Ovary (tissue), 9 donors: ENCODE data around the gene CACNG1. TPM values are rescaled to one million over a fixed set of nuclear protein-coding genes. Genes with fewer than 3 reads are reported as not detected.

Experiments used
- DNase-seq, 5 donors: peaks; one replicate each; pipeline ENCODE4 v3.0.0-alpha.2; 2019 to 2020
- H3K27ac ChIP-seq, 2 donors: fragments of 200-600 bp; one replicate each; pipeline versions ENCODE4 v1.5.1 to v1.8.0; 2019 to 2022
- H3K27me3 ChIP-seq: fragments of 200-600 bp; one replicate; pipeline ENCODE4 v1.8.0; 2022
- H3K36me3 ChIP-seq: fragments of 200-600 bp; sonication (generic); one replicate; pipeline ENCODE4 v1.5.1; 2019
- H3K4me1 ChIP-seq: one replicate; pipeline ENCODE4 v1.8.1; 2013; ENCODE audit warnings: mild to moderate bottlenecking, moderate library complexity; ENCODE audit not compliant: insufficient read depth
- H3K4me3 ChIP-seq: fragments of 200-600 bp; sonication (generic); one replicate; pipeline ENCODE4 v1.5.1; 2017
- H3K9me3 ChIP-seq, 2 donors: fragments of 200-600 bp in 1 of 2; sonication (generic) in 1 of 2; one replicate each; pipeline versions ENCODE4 v1.5.1 to v1.8.1; 2013 to 2019; ENCODE audit warnings: mild to moderate bottlenecking in 1 of 2, moderate library complexity in 1 of 2
- CTCF ChIP-seq, 3 donors: fragments of 450-650 bp in 2 of 3; fragments of 200-600 bp in 1 of 3; IDR thresholded peaks; one replicate each; pipeline versions ENCODE4 v1.5.1 to v1.8.0; 2016 to 2022; ENCODE audit warnings: antibody characterized with exemption in 3 of 3, mild to moderate bottlenecking in 1 of 3
- EP300 ChIP-seq: sonication (generic); formaldehyde crosslinking; IDR thresholded peaks from one replicate; pipeline ENCODE4 v1.6.1; 2017; ENCODE audit warnings: antibody characterized with exemption
- POLR2A ChIP-seq: fragments of 450-650 bp; IDR thresholded peaks from one replicate; pipeline ENCODE4 v1.6.1; 2017; ENCODE audit warnings: antibody characterized with exemption, mild to moderate bottlenecking, moderate library complexity
- WGBS, 3 donors: extraction: QIAGEN DNeasy Blood & Tissue Kit in 1 of 3; methylation state at CpG; one replicate each; pipeline versions ENCODE4 v1.1.5 to v1.1.7; 2013 to 2017; 5-methylcytosine and 5-hydroxymethylcytosine counted together
- intact Hi-C, 4 donors: fragments of 100-400 bp; cut with DNase I; formaldehyde crosslinking; loops; one replicate each; pipeline versions ENCODE4 v1.11.0 to v1.15.1; 2022 to 2023
- polyA plus RNA-seq, 2 donors: library from polyadenylated mRNA; stranded (reverse); fragments of 200-250 nt in 1 of 2; fragments of 350-450 nt in 1 of 2; fragmentation: Illumina TruSeq in 1 of 2; extraction: RNeasy Lipid Tissue Mini Kit (QIAGEN cat#74804) in 1 of 2; gene quantifications; one replicate each; pipeline ENCODE4 v1.2.3, GENCODE V29; 2013 to 2014
- total RNA-seq, 7 donors: library from RNA; depleted of rRNA in 2 of 7; stranded (reverse); fragments of >200 nt in 2 of 7; fragmentation: NEBNext Ultra II Directional in 3 of 7; extraction: Animal tissue kit (Norgen Biotek cat#: 25700) in 3 of 7; gene quantifications; one replicate each; pipeline versions ENCODE4 v1.1.0 to v1.2.4, GENCODE V29; 2016 to 2023
- donor health status: DM: no; HTN: no; CAD: no; lungs with moderate emphysema.
- donor health status: DM: no; HTN: no; CAD: no.
- donor health status: Bipolar disorder and iron deficiency.
- donor health status: DM: yes; HTN: yes; CAD: no.
- donor health status: DM: no; HTN: no; CAD: no.
- donor health status: DM: yes; HTN: yes; CAD: no.

CACNG1 gene
- total and polyA plus RNA-seq, 9 donors, result 0.46 TPM; not detected in 8

DNA sequence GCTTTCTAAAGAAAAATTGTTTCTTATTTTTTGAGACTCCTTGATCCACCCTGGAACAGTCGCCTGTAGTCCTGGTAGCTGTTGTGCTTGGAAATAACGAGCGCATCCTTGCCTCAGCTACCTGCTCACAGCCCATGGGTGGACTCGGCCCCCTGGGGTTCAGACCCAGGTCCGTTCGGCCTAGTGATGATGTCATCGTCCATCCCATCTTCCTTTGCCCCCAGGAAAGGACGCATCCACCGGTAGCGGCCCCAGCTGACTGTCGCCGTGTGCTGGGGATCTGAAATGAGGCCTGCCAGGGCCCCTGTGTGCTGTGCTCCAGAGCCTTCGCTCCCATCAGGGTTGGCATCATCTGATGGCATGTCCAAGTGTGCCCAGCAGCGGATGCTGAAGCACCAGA lies 12.0 kb upstream of the CACNG1 start:
- intact Hi-C loops, result no loop called here
- TF ChIP-seq POLR2A (no peak), CTCF (IDR thresholded peaks at IDR 0.05) (no peak), EP300 (no peak)
- no peak overlapping the region for H3K27ac ChIP-seq
- no peaks in the 10 kb centered on the region for H3K27me3 ChIP-seq
- 89 to 93% (median 91%) methylated on average over 14 of the region's 14 CpGs for WGBS, 3 donors
- H3K9me3 ChIP-seq, result no peaks in the 10 kb centered on the region
- no peaks in the 10 kb centered on the region for H3K4me1 ChIP-seq
- DNase-seq, result no peak
- no peaks in the 10 kb centered on the region for H3K36me3 ChIP-seq
- no peak overlapping the region for H3K4me3 ChIP-seq

GRCh38 chr17:67032985-67033384 lies 11.4 kb upstream of the CACNG1 start:
- Histone ChIP-seq H3K27ac (no peak overlapping the region), H3K9me3 (no peaks in the 10 kb centered on the region), H3K27me3 (no peaks in the 10 kb centered on the region), H3K4me1 (no peaks in the 10 kb centered on the region), H3K4me3 (no peak overlapping the region), H3K36me3 (no peaks in the 10 kb centered on the region)
- 86 to 92% (median 91%) methylated on average over 13 of the region's 13 CpGs for WGBS, 3 donors
- no peak for DNase-seq
- TF ChIP-seq EP300, result no peak
- no peak for TF ChIP-seq CTCF (IDR thresholded peaks at IDR 0.05)
- no peak for TF ChIP-seq POLR2A
- intact Hi-C loops, result no loop called here

- H3K4me3 ChIP-seq, result no peak overlapping the region
- H3K27me3 ChIP-seq, result no peaks in the 10 kb centered on the region
- TF ChIP-seq EP300 (no peak), CTCF (IDR thresholded peaks at IDR 0.05) (no peak), POLR2A (no peak)
- H3K9me3 ChIP-seq, result no peaks in the 10 kb centered on the region
- H3K36me3 ChIP-seq, result no peaks in the 10 kb centered on the region
- no peaks in the 10 kb centered on the region for H3K4me1 ChIP-seq
- WGBS, 3 donors, result 80 to 90% (median 84%) methylated on average over 9 of the region's 9 CpGs
- no peak for DNase-seq
- intact Hi-C loops, result no loop called here
- no peak overlapping the region for H3K27ac ChIP-seq
These were observed 10.7 kb upstream of the CACNG1 start for GRCh38 chr17:67033613-67034012.

DNA sequence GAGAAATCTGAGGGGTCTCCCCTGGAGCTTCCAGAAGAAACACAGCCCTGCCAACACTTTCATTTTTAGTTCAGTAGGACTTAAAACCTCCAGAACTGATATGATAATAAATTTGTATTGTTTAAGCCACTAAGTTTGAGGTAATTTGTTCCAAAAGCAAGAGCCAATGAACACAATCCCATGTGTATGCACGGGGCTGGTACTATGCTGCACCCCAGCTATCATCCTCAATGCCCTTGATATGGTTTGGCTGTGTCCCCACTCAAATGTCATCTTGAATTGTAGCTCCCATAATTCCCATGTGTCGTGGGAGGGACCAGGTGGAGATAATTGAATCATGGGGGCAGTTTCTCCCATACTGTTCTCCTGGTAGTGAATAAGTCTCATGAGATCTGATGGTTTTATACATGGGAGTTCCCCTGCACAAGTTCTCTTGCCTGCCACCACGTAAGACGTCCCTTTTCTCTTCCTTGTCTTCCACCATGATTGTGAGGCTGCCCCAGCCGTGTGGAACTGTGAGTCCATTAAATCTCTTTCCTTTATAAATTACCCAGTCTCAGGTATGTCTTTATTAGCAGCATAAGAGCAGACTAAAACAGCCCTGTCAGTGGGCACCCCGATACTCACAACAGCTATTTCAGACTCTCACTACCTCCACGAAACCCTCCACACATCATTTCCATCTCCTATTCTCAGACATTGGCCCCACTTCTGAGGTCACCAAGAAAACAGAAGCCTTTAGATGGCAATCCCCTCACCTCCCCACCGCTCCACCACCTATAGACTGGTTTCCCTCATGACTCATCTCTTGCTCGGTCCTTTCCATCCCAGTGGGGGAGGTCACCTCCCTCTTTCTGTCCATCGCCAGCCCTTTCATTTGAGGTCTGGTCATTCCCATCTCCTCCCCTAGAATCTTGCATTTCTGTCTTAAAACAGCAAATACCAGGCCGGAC lies 8.9 kb upstream of the CACNG1 start:
- DNase-seq, result no peak
- Histone ChIP-seq H3K4me1 (no peaks in the 10 kb centered on the region), H3K36me3 (no peaks in the 10 kb centered on the region), H3K4me3 (no peak overlapping the region), H3K9me3 (no peaks in the 10 kb centered on the region), H3K27ac (no peak overlapping the region), H3K27me3 (no peaks in the 10 kb centered on the region)
- 71 to 75% (median 72%) methylated on average over 10 to 11 of the region's 11 CpGs for WGBS, 3 donors
- intact Hi-C loops, result no loop called here
- TF ChIP-seq EP300 (no peak), POLR2A (no peak), CTCF (IDR thresholded peaks at IDR 0.05) (no peak)
